Sigmoid colon (tissue), 7 donors: ENCODE data around the gene CYP11A1. TPM values are rescaled to one million over a fixed set of nuclear protein-coding genes. Genes with fewer than 3 reads are reported as not detected.

Experiments
- DNase-seq: peaks from one replicate; pipeline ENCODE4 v3.0.0-alpha.2; 2019
- H3K27ac ChIP-seq, 4 donors: fragments of 200-600 bp; sonication (generic); one replicate each; pipeline ENCODE4 v1.5.1; 2016 to 2019; ENCODE audit warnings: mild to moderate bottlenecking in 1 of 4
- H3K27me3 ChIP-seq, 3 donors: fragments of 200-600 bp; sonication (generic); one replicate each; pipeline ENCODE4 v1.5.1; 2019; ENCODE audit warnings: mild to moderate bottlenecking in 1 of 3
- H3K36me3 ChIP-seq, 4 donors: fragments of 200-600 bp; sonication (generic); one replicate each; pipeline ENCODE4 v1.5.1; 2016 to 2019
- H3K4me1 ChIP-seq, 4 donors: fragments of 200-600 bp; sonication (generic); one replicate each; pipeline ENCODE4 v1.5.1; 2017 to 2019
- H3K4me3 ChIP-seq, 4 donors: fragments of 200-600 bp; sonication (generic); one replicate each; pipeline ENCODE4 v1.5.1; 2017 to 2019; ENCODE audit warnings: mild to moderate bottlenecking in 2 of 4, moderate library complexity in 1 of 4
- H3K9me3 ChIP-seq, 4 donors: fragments of 200-600 bp in 3 of 4; sonication (generic) in 3 of 4; one replicate each; pipeline versions ENCODE4 v1.5.1 to v1.6.1; 2013 to 2019
- EP300 ChIP-seq, 4 donors: sonication (generic); formaldehyde crosslinking; IDR thresholded peaks; one replicate each; pipeline ENCODE4 v1.6.1; 2017; ENCODE audit warnings: antibody characterized with exemption in 4 of 4
- POLR2A ChIP-seq, 2 donors: fragments of 450-650 bp; IDR thresholded peaks; one replicate each; pipeline ENCODE4 v1.6.1; 2016; ENCODE audit warnings: antibody characterized with exemption in 2 of 2, mild to moderate bottlenecking in 2 of 2, moderate library complexity in 2 of 2
- POLR2AphosphoS5 ChIP-seq, 4 donors: sonication (generic); formaldehyde crosslinking; IDR thresholded peaks; one replicate each; pipeline ENCODE4 v1.6.1; 2017; ENCODE audit warnings: antibody characterized with exemption in 4 of 4
- WGBS, 2 donors: extraction: QIAGEN DNeasy Blood & Tissue Kit; methylation state at CpG; one replicate each; pipeline ENCODE4 v1.1.7; 2013; 5-methylcytosine and 5-hydroxymethylcytosine counted together
- intact Hi-C: fragments of 100-400 bp; cut with DNase I; formaldehyde crosslinking; loops from one replicate; pipeline ENCODE4 v1.15.1; 2023
- polyA plus RNA-seq, 3 donors: library from polyadenylated mRNA; stranded (reverse); fragments of 200-250 nt; gene quantifications; one replicate each; pipeline ENCODE4 v1.2.3, GENCODE V29; 2013
- total RNA-seq, 4 donors: library from RNA; depleted of rRNA; stranded (reverse); fragments of >200 nt; gene quantifications; one replicate each; pipeline ENCODE4 v1.1.0, GENCODE V29; 2016
- TF ChIP-seq, protein P1 (sequence below), 4 experiments: fragments of 450-650 bp in 3 of 4; fragments of 200-600 bp in 1 of 4; IDR thresholded peaks; one replicate each; pipeline ENCODE4 v1.5.1; 2016 to 2019; ENCODE audit warnings: antibody characterized with exemption in 4 of 4, mild to moderate bottlenecking in 3 of 4, moderate library complexity in 2 of 4
- donor health status: healthy with polysubstance abuse.
- donor health status: Bipolar disorder and iron deficiency.
- donor health status: healthy.

CYP11A1 gene
- total and polyA plus RNA-seq, 7 donors: 0.22 to 1.7 (median 0.49) TPM; not detected in 2

DNA sequence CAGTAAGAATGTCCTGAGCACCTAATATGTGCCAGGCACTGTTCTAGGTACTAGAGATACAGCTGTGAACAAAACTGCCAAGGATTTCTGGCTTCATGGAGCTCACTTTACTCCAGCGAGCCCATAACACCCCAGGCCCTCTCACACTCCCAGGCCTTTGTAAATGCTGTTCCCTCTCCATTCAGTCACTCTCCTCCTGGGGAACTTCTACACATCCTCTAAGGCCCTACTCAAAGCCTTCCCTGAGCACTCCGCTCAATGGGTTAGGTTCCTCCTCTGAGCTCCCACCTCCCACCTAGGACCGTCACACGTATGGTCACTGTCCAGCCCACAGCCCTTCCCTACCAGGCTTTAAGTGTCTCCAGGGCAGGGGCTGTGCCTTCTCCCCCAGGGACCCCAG lies 39.1 kb upstream of the CYP11A1 start:
- Histone ChIP-seq H3K4me1 (no peaks in the 10 kb centered on the region), H3K27me3 (peaks cover 0 to 11% (median 0%) of the 10 kb centered on the region in 3 donors), H3K4me3 (no peak overlapping the region), H3K36me3 (no peaks in the 10 kb centered on the region), H3K9me3 (no peaks in the 10 kb centered on the region), H3K27ac (no peak overlapping the region)
- no peak for DNase-seq
- WGBS, 2 donors: 87 to 89% methylated on average over 4 of the region's 4 CpGs
- TF ChIP-seq, protein P1, sequence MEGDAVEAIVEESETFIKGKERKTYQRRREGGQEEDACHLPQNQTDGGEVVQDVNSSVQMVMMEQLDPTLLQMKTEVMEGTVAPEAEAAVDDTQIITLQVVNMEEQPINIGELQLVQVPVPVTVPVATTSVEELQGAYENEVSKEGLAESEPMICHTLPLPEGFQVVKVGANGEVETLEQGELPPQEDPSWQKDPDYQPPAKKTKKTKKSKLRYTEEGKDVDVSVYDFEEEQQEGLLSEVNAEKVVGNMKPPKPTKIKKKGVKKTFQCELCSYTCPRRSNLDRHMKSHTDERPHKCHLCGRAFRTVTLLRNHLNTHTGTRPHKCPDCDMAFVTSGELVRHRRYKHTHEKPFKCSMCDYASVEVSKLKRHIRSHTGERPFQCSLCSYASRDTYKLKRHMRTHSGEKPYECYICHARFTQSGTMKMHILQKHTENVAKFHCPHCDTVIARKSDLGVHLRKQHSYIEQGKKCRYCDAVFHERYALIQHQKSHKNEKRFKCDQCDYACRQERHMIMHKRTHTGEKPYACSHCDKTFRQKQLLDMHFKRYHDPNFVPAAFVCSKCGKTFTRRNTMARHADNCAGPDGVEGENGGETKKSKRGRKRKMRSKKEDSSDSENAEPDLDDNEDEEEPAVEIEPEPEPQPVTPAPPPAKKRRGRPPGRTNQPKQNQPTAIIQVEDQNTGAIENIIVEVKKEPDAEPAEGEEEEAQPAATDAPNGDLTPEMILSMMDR (IDR thresholded peaks at IDR 0.05): no peak
- TF ChIP-seq POLR2A (IDR thresholded peaks at IDR 0.05): no peak
- intact Hi-C loops: no loop called here

- intact Hi-C loops: no loop called here
- no peak for DNase-seq
- H3K36me3 ChIP-seq: no peaks in the 10 kb centered on the region
- H3K27ac ChIP-seq: no peak overlapping the region
- H3K4me3 ChIP-seq: no peak overlapping the region
- 81 to 89% methylated on average over 7 of the region's 7 CpGs for WGBS, 2 donors
- TF ChIP-seq, protein P1 (IDR thresholded peaks at IDR 0.05): no peak
- no peak for TF ChIP-seq EP300 (IDR thresholded peaks at IDR 0.05)
- no peak for TF ChIP-seq POLR2A (IDR thresholded peaks at IDR 0.05)
- no peak for TF ChIP-seq POLR2AphosphoS5 (IDR thresholded peaks at IDR 0.05)
- no peaks in the 10 kb centered on the region for H3K4me1 ChIP-seq
- peaks cover 0 to 18% (median 0%) of the 10 kb centered on the region in 3 donors for H3K27me3 ChIP-seq
- no peaks in the 10 kb centered on the region for H3K9me3 ChIP-seq
Measured at GRCh38 chr15:74405823-74406222, 38.4 kb upstream of the CYP11A1 start.

DNA sequence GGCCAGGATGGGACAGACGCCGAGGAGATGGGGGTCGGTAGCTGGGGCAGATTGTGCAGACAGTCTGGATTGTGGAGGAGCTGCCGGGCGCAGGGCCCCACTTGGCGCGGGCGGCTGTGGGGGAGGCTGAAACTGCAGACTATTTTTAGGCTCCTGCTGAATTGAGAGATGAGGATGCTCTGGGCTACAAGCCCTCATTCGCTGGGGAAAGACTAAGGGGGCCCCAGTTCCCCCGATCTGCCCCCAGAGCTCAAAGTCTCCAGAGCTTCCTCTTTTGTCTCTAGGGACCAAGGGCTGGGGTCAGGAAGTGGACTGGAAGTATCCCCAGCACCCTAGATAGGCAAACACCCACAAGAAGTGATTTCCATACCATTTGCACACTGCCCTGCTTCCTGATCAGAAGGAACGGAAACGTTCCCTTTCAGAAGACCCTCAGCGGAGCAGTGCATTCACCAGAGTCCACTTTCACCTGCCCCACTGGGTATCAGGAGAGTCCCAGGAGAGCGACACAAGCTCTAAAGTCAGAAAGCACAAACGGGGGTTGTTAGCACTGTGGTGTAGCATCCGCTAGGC lies 36.6 kb upstream of the CYP11A1 start:
- Histone ChIP-seq H3K36me3 (no peaks in the 10 kb centered on the region), H3K27ac (no peak overlapping the region), H3K9me3 (no peaks in the 10 kb centered on the region), H3K27me3 (peaks cover 0 to 31% (median 0%) of the 10 kb centered on the region in 3 donors), H3K4me1 (no peaks in the 10 kb centered on the region), H3K4me3 (no peak overlapping the region)
- intact Hi-C loops: no loop called here
- WGBS, 2 donors: 40 to 73% methylated on average over 16 of the region's 16 CpGs
- DNase-seq: no peak
- TF ChIP-seq POLR2AphosphoS5 (IDR thresholded peaks at IDR 0.05): no peak
- TF ChIP-seq, protein P1 (IDR thresholded peaks at IDR 0.05): no peak
- no peak for TF ChIP-seq POLR2A (IDR thresholded peaks at IDR 0.05)
- TF ChIP-seq EP300 (IDR thresholded peaks at IDR 0.05): no peak

- no peak for DNase-seq
- 71 to 87% methylated on average over 10 of the region's 10 CpGs for WGBS, 2 donors
- no peak overlapping the region for H3K4me3 ChIP-seq
- intact Hi-C loops: no loop called here
- peaks cover 0 to 31% (median 0%) of the 10 kb centered on the region in 3 donors for H3K27me3 ChIP-seq
- H3K9me3 ChIP-seq: no peaks in the 10 kb centered on the region
- TF ChIP-seq POLR2AphosphoS5 (IDR thresholded peaks at IDR 0.05): no peak
- TF ChIP-seq, protein P1 (IDR thresholded peaks at IDR 0.05): no peak
- TF ChIP-seq EP300 (IDR thresholded peaks at IDR 0.05): no peak
- TF ChIP-seq POLR2A (IDR thresholded peaks at IDR 0.05): no peak
- no peaks in the 10 kb centered on the region for H3K36me3 ChIP-seq
- H3K4me1 ChIP-seq: no peaks in the 10 kb centered on the region
- no peak overlapping the region for H3K27ac ChIP-seq
Measured at GRCh38 chr15:74403588-74403919, 36.1 kb upstream of the CYP11A1 start.
